HepG2 (cell line): ENCODE data around the gene WNT5A. TPM values are rescaled to one million over a fixed set of nuclear protein-coding genes. Genes with fewer than 3 reads are reported as not detected.
"Not testable (repeated sequence)": the region's sequence is repeated elsewhere in the genome, so short reads cannot be mapped to it uniquely, and the experiment has no call there.

Experiments used
- ATAC-seq: fragments of 200-7000 bp; cut with Tn5 transposase; 3 replicates; pipeline ENCODE4 v1.9.1; 2020; ENCODE audit warnings: mild to moderate bottlenecking, moderate library complexity
- BruUV-seq: library from RNA; stranded (reverse); fragments of 400-500 nt; replicated peaks from 2 replicates; lab custom pipeline; 2021; lab: Mats Ljungman, UMichigan
- CTCF ChIA-PET: fragments of 300-600 bp; formaldehyde crosslinking; extraction: SDS; loops from one replicate; lab custom pipeline; 2021; ENCODE audit warnings: low total read pairs, inconsistent platforms, low intra/inter-chr PET ratio; lab: Yijun Ruan, JAX
- POLR2A ChIA-PET: fragments of 350-600 bp; sonication (Branson Sonifier 250); formaldehyde crosslinking; loops from one replicate; lab custom pipeline; 2020; ENCODE audit warnings: antibody characterized with exemption, inconsistent platforms; lab: Yijun Ruan, JAX
- DNase-seq: peaks from one replicate; pipeline ENCODE4 v3.0.0-alpha.2; 2015; ENCODE audit warnings: low spot score
- FAIRE-seq: peaks from 3 replicates; lab custom pipeline; 2011; peaks lifted over from hg19 to GRCh38; lab: Jason Lieb, UNC
- H2AFZ ChIP-seq: one replicate; pipeline ENCODE4 v1.6.1; 2011; ENCODE audit warnings: low read length, inconsistent platforms
- H3K27ac ChIP-seq: fragments of 300-600 bp; 3 replicates; pipeline ENCODE4 v1.8.0; 2011; ENCODE audit warnings: mixed run types, mild to moderate bottlenecking, mixed read lengths, low read length, inconsistent platforms; ENCODE audit not compliant: insufficient read depth; ENCODE audit errors: extremely low read length
- H3K27me3 ChIP-seq, 2 experiments: fragments of 200-600 bp in 1 of 2; 2 replicates in 1 of 2; 3 replicates in 1 of 2; pipeline versions ENCODE4 v1.6.0 to v1.8.0; 2011; ENCODE audit warnings: low read length in 2 of 2, mild to moderate bottlenecking in 2 of 2, moderate library complexity in 2 of 2, inconsistent platforms in 1 of 2; ENCODE audit not compliant: insufficient read depth in 2 of 2, control insufficient read depth in 1 of 2
- H3K36me3 ChIP-seq, 2 experiments: fragments of 200-600 bp in 1 of 2; replicated peaks in 1 of 2; 2 replicates in 1 of 2; 3 replicates in 1 of 2; pipeline versions ENCODE4 v1.5.1 to v1.8.0; 2011; ENCODE audit warnings: low read length in 2 of 2, inconsistent platforms in 1 of 2; ENCODE audit not compliant: insufficient read depth in 2 of 2, control insufficient read depth in 1 of 2
- H3K4me1 ChIP-seq: 2 replicates; pipeline ENCODE4 v1.5.1; 2012; ENCODE audit warnings: low read length, inconsistent platforms; ENCODE audit not compliant: insufficient read depth
- H3K4me2 ChIP-seq: 2 replicates; pipeline ENCODE4 v1.6.0; 2011; ENCODE audit warnings: low read depth, low read length, inconsistent platforms
- H3K4me3 ChIP-seq, 3 experiments: fragments of 200-600 bp in 1 of 3; sonication (generic), shearing (Covaris generic) in 1 of 3; replicated peaks in 1 of 3; 2 replicates each; pipeline ENCODE4 v1.5.1; 2011 to 2016; ENCODE audit warnings: low read length in 3 of 3, inconsistent platforms in 2 of 3, low read depth in 2 of 3, mild to moderate bottlenecking in 2 of 3, control low read depth in 1 of 3, mixed read lengths in 1 of 3; ENCODE audit not compliant: insufficient read depth in 1 of 3
- H3K79me2 ChIP-seq: one replicate; pipeline ENCODE4 v1.6.1; 2011; ENCODE audit warnings: low read length, inconsistent platforms; ENCODE audit not compliant: insufficient read depth
- H3K9ac ChIP-seq: 2 replicates; pipeline ENCODE4 v1.6.0; 2011; ENCODE audit warnings: mild to moderate bottlenecking, low read depth, low read length, inconsistent platforms; ENCODE audit not compliant: insufficient read depth
- H3K9me3 ChIP-seq: 2 replicates; pipeline ENCODE4 v1.5.1; 2012; ENCODE audit warnings: mild to moderate bottlenecking, low read length
- H4K20me1 ChIP-seq: 2 replicates; pipeline ENCODE4 v1.6.0; 2011; ENCODE audit warnings: inconsistent platforms, mild to moderate bottlenecking, low read length, moderate library complexity; ENCODE audit not compliant: insufficient read depth
- ELK4 ChIP-seq: sonication (generic); formaldehyde crosslinking; IDR thresholded peaks from 2 replicates; pipeline ENCODE4 v1.9.0; 2021; ENCODE audit warnings: missing genetic modification reagents, borderline replicate concordance
- KLF9 ChIP-seq: IDR thresholded peaks from 2 replicates; pipeline ENCODE4 v1.6.1; 2016; ENCODE audit warnings: low read depth
- SNAPC2 ChIP-seq: sonication (generic); formaldehyde crosslinking; IDR thresholded peaks from 2 replicates; pipeline ENCODE4 v1.8.1; 2022; ENCODE audit warnings: mild to moderate bottlenecking, missing genetic modification reagents
- ZBED4 ChIP-seq: sonication (generic); formaldehyde crosslinking; IDR thresholded peaks from 2 replicates; pipeline ENCODE4 v1.4.0; 2020; ENCODE audit warnings: missing genetic modification reagents, borderline replicate concordance
- ZBTB49 ChIP-seq: sonication (generic); formaldehyde crosslinking; IDR thresholded peaks from 2 replicates; pipeline ENCODE4 v1.4.0; 2020; ENCODE audit warnings: missing genetic modification reagents, borderline replicate concordance
- ZNF235 ChIP-seq: sonication (generic); formaldehyde crosslinking; IDR thresholded peaks from 2 replicates; pipeline ENCODE4 v1.8.1; 2023; ENCODE audit warnings: mild to moderate bottlenecking, missing genetic modification reagents, borderline replicate concordance
- ZNF557 ChIP-seq: sonication (generic); formaldehyde crosslinking; IDR thresholded peaks from 2 replicates; pipeline ENCODE4 v1.4.0; 2020; ENCODE audit warnings: missing genetic modification reagents
- ZNF747 ChIP-seq: sonication (generic); formaldehyde crosslinking; IDR thresholded peaks from 2 replicates; pipeline ENCODE4 v1.8.1; 2023; ENCODE audit warnings: missing genetic modification reagents, mild to moderate bottlenecking, borderline replicate concordance
- ZNF841 ChIP-seq: sonication (generic); formaldehyde crosslinking; IDR thresholded peaks from 2 replicates; pipeline ENCODE4 v1.8.1; 2023; ENCODE audit warnings: missing genetic modification reagents, borderline replicate concordance
- WGBS: methylation state at CpG from one replicate; pipeline ENCODE4 v1.1.6; 2017; ENCODE audit warnings: low lambda C conversion rate; 5-methylcytosine and 5-hydroxymethylcytosine counted together
- in situ Hi-C: cut with HindIII; loops from 2 replicates; pipeline ENCODE4 v1.10.0; 2017; ENCODE audit warnings: low pct_unique_long_range_greater_than_20kb; ENCODE audit not compliant: extremely low pct_ligation_motif_present
- intact Hi-C: fragments of 100-400 bp; cut with micrococcal nuclease; formaldehyde crosslinking; loops from one replicate; pipeline ENCODE4 v1.10.0; 2022; ENCODE audit not compliant: unreplicated experiment
- polyA plus RNA-seq, 8 experiments: library from polyadenylated mRNA; depleted of rRNA in 3 of 8; stranded (reverse) in 7 of 8; unstranded in 1 of 8; fragments of >200 nt; fragmentation: Illumina TruSeq in 4 of 8; extraction: Trizol in 4 of 8; gene quantifications; 2 replicates each; pipeline versions ENCODE4 v1.2.1 to v1.2.3, GENCODE V29; 2011 to 2016; ENCODE audit warnings: low read depth in 4 of 8, missing spikeins in 1 of 8, mixed read lengths in 1 of 8; ENCODE audit not compliant: insufficient read depth in 1 of 8
- total RNA-seq, 5 experiments: library from RNA; depleted of rRNA; stranded (reverse); fragments of >200 nt; fragmentation: Illumina TruSeq; extraction: Trizol; gene quantifications; 2 replicates each; pipeline ENCODE4 v1.2.3, GENCODE V29; 2016; ENCODE audit warnings: low read depth in 1 of 5
- TF ChIP-seq, protein P1 (sequence below): IDR thresholded peaks from 2 replicates; pipeline ENCODE4 v1.6.1; 2016; ENCODE audit warnings: control low read depth
- TF ChIP-seq, protein P2 (sequence below): sonication (generic); formaldehyde crosslinking; IDR thresholded peaks from 2 replicates; pipeline ENCODE4 v1.4.0; 2020; ENCODE audit warnings: mild to moderate bottlenecking, missing genetic modification reagents

Gene WNT5A
- total and polyA plus RNA-seq, 2 of the 13 experiments (the other 11 are each of a cell fraction or from before 2014, with no cell fraction given), result not detected

DNA sequence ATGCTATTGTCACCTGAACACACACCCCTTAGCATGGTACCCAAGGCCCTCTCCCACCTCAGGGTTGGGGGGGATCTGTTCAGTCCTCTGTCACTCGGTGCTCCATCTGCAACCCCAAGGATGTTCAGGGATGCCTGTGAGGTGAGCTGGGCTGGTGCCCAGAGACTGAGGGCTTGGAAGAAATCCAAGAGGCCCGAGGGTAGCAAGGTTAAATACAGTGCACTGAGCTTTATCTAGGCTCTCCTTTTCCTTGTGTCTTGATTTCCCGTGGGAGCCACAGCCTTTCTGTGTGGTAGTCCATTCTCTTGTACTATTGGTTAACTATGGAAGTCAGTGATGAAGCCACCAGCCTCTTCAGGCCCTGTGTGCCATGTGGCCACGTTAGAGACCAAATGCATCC, 18.7 kb upstream of the WNT5A start (continued):
- TF ChIP-seq, protein P1, sequence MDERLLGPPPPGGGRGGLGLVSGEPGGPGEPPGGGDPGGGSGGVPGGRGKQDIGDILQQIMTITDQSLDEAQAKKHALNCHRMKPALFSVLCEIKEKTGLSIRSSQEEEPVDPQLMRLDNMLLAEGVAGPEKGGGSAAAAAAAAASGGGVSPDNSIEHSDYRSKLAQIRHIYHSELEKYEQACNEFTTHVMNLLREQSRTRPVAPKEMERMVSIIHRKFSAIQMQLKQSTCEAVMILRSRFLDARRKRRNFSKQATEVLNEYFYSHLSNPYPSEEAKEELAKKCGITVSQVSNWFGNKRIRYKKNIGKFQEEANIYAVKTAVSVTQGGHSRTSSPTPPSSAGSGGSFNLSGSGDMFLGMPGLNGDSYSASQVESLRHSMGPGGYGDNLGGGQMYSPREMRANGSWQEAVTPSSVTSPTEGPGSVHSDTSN, result no peak
- TF ChIP-seq ZNF557 (CRISPR knock-in tag), result no peak
- no peak for TF ChIP-seq ZNF235 (CRISPR knock-in tag)
- no peak for TF ChIP-seq KLF9 (CRISPR knock-in tag)
- TF ChIP-seq ZBED4 (CRISPR knock-in tag), result no peak
- TF ChIP-seq ELK4, result no peak
- no peak for TF ChIP-seq ZNF841 (CRISPR knock-in tag)
- no peak for TF ChIP-seq SNAPC2 (CRISPR knock-in tag)
- TF ChIP-seq, protein P2, sequence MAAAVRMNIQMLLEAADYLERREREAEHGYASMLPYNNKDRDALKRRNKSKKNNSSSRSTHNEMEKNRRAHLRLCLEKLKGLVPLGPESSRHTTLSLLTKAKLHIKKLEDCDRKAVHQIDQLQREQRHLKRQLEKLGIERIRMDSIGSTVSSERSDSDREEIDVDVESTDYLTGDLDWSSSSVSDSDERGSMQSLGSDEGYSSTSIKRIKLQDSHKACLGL (CRISPR knock-in tag), result no peak
- no peak for TF ChIP-seq ZNF747
- no peak for TF ChIP-seq ZBTB49 (CRISPR knock-in tag)

DNA sequence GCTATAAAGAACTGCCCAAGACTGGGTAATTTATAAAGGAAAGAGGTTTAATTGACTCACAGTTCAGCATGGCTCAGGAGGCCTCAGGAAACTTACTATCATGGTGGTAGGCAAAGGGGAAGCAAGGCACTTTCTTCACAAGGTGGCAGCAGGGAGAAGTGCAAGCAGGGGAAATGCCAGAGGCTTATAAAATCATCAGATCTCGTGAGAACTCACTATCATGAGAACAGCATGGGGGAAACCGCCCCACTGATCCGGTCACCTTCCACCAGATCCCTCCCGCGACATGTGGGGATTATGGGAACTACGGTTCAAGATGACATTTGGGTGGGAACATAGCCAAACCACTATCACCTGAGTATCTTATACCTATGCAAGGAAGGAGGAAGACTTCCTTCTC, 18.0 kb upstream of the WNT5A start:
- CTCF ChIA-PET, H3K4me1 ChIP-seq, in situ Hi-C loops, DNase-seq, H3K27ac ChIP-seq, H3K4me2 ChIP-seq, H3K27me3 ChIP-seq, H3K79me2 ChIP-seq, H3K36me3 ChIP-seq, H3K4me3 ChIP-seq, FAIRE-seq, intact Hi-C loops, ATAC-seq, H4K20me1 ChIP-seq, H3K9me3 ChIP-seq, H2AFZ ChIP-seq, H3K9ac ChIP-seq, POLR2A ChIA-PET, BruUV-seq: not testable (repeated sequence)
- WGBS, result 60% methylated on average over 5 of the region's 6 CpGs
